ENCODE results near the gene MPST.
A peak's percentile ranks its signal among the peaks of the same experiment; 100 is the strongest.
"Not testable (repeated sequence)": the region's sequence is repeated elsewhere in the genome, so short reads cannot be mapped to it uniquely, and the experiment has no call there.

Gene MPST

DNA sequence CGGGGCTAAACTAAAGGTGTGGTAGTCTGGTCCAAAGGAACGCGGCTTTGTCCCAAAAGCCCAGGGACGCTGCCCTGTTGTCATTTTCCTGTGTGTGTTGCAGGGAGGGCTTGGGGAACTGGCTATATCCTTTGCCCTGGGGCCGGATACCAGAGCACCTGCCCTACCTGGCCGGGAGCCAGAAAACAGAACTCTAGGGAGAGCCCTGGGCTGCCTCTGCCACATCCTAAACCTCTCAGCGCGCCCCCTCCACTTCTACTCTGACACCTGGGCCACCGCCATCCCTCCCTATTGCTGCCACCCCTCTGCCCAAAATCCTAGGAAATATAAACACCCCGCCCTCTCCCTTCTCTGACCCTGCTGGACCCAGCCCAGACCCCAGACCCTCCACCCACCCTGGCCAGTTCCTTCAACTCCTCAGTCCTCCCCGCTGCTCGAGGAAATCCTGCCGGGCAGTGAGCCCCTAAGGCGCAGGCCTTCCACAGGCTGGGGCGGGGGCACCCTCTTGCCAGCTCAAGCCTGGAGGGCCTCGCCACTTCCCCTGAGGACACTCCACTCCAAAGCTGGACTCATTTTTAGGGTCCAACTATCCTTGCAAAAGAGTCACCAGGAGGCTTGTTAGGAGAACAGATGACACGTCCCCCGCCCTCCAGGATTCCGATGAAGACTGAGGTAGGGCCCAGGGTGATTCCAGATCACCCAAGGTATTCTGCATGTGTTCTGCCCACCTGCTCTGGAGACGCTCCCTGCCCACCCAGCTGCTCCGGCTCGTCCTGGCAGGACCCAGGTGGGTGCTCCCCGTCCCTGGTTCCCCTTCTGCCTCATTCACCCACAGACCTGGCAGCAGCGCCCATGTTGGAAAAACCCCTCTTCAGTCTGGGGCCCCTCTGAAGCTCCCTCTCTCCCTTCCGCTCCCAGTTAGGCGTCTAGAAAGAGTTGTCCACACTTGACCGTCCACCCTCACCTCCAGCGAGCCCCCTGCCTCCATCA lies 44.2 kb downstream of the MPST start:
- DNase-seq: no peak

DNA sequence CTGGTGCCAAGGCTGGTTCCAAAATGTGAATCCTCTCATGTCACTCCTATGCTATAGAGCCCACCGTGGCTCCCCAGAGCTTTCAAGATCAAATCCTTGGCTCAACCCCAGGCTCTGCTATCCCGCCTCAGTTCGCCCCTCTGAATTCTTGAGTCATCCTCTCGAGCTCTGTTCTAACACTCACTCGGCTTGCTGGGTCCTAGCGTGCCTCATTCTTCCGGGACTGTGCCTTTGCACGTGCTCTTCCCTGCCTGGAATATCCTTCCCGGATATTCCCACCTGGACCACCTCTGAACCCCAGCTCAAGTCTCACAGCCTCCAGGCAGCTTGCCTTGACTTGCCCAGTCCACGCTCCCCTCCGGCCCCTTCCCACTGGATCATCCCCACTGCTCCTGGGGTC lies 45.0 kb downstream of the MPST start:
- no peak for DNase-seq

DNA sequence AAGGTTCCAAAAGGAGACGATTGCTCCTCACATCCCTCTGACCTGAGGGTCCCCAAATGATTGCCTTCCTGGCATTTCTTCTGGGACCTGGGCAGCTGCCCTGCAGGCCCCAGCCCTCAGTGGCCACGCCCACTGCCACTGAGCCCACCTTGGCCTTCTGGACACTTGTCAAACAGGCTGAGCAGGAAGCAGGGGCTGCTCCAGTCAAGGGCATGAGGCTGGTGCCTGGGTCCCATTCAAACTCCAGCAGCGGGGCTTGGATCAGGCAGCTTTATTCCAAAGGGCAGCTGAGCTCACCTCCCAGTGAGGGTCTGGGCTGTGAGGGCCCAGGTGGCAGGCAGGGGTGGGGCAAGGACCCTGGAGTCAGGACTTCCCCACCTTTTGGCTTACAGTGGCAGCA lies 45.6 kb downstream of the MPST start:
- DNase-seq: no peak

DNA sequence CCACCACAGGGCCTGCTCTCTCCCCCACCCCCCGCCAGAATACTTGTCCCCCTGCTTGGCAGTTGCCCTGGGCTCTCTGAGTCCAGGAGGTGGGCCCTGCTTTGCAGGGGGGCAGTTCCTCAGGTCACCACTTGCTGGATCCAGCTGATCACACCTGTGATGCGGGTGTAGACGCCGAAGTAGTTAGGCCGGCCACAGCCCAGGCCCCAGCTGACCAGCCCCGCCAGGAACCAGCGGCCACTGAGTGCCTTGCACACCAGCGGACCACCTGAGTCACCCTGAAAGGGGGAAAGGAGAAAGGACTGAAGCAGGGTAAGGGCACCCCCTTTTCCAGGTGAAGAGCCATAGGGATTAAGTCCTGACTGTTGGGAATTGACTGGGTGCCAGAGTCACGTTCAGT lies 46.4 kb downstream of the MPST start:
- no peak for DNase-seq

DNA sequence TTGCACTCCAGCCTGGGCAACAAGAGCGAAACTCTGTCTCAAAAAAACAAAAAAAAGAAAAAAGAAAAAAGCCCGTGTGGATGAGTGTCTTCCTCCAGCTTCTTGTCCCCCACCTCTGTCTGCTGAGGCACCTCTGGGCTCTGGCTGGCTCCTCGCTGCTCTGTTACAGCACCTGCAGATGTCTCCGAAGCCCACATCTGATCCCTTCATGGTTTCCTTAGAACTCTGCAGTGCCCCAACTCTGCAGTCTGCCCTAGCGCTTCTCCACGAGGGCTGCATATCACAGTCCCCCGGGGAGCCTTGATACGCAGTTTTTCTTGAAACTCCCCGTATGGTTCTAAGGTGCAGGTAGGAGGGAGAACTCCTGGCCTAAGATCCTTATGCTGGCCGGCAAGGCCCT lies 47.9 kb downstream of the MPST start:
- no peak for DNase-seq

DNA sequence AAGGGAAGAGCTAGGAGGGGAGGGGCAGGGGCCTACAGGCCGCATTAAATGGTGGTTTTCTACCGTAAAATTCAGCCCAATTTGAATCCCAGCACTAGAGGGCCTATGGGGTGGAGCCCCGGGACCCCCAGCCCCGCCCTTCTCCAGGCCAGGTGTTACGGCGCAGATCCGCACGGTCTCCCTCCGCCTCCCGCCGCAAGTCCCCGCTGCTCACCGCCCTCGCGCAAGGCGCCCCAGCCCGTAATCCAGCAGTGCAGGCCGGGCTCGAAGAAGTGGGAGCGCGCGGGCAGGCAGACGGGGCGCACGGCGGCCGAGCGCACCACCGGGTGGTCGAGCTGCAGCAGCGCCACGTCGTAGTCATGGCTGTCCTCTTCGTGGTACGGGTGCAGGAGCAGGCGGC lies 49.3 kb downstream of the MPST start:
- DNase-seq: no peak

DNA sequence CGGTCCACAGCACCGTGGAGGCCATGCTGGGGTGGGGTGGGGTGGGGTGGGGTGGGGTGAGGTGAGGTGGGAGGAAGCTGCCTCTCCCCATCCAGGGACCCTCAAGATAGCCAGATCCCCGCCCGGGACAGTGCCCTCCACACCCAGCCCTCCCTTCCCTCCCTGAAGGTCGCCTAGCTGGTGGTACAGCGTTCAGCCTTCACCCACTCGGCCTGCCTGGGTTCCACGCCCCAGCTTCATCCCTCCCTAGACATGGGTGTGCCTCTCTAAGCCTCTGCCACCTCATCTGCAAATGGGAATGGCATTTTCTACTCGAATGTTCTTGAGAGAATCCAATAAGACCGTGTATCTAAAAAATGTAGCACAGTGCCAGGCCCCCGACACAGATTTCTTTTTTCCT lies 49.8 kb downstream of the MPST start:
- no peak for DNase-seq

DNA sequence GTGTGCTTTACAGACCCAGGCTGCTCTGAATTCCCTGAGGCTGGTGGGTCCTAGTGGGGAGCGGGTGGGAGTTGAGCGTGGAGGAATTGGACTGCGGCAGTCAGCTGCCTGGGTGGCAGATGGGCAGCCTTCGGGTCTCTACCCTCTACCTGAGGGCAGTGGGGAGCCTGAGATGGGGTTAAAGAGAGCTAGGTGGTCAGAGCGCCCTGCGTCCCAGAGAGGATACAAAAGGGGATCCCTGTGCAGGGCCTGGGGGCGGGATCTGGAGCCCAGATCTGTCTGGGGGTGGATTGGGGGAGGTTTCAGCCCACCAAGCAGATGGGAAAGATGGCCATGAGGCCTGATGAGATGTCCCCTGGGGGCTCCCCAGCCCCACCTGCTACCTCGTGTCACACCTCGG lies 50.2 kb downstream of the MPST start:
- DNase-seq: no peak

DNA sequence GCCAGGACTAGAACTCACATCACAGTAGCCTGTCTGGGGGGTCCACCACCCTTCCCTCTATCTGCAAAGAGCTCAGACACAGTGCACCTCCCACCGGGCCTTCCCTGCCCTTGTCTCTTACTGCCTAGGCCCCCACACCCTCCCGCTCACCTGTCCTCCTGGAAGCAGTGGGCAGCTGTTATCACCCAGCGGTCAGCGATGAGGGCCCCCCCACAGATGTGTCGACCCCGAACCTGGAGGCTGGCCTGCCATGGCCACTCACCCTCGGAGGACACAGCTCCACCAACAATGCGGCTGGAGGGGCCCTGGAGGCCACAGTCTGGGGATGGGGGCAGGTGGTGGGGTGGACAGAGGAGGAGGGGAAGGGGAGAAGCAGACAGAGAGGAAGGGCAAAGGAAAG lies 50.8 kb downstream of the MPST start:
- no peak for DNase-seq

DNA sequence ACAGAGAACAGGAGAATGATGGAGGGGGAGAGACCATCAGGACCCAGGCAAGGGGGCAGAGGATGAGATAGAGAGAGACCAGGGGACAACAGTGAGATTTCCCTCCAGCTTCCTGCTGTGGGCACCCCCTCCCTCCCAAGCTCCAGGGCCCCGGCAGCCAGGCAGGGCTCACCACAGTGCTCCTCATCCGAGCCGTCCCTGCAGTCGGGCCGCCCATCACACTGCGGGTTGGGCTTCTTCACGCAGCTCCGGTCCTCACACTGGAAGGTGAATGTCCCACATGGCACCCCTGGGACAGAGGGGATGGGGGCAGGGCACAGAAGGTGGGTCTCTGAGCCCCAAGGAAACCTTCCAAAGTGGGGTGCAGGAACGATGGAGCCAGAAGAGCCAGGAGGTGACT lies 51.2 kb downstream of the MPST start:
- no peak for DNase-seq

DNA sequence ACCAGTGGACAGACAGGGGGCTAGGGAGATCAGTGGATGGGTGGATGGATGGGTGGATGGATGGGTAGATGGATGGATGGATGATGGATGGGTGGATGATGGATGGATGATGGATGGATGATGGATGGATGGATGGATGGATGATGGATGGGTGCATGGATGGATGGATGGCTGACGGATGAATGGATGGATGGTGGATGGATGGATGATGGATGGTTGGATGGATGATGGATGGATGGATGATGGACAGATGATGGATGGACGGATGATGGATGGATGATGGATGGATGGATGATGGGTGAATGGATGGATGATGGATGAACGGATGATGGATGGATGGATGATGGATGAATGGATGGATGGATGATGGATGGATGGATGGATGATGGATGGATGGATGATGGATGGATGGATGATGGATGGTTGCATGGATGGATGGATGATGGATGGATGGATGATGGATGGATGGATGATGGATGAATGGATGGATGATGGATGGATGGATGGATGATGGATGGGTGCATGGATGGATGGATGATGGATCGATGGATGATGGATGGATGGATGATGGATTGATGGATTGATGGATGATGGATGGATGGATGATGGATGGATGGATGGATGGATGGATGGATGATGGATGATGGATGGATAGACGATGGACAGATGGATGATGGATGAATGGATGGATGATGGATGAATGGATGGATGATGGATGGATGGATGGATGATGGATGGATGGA lies 52.5 kb downstream of the MPST start:
- not testable (repeated sequence) for DNase-seq

DNA sequence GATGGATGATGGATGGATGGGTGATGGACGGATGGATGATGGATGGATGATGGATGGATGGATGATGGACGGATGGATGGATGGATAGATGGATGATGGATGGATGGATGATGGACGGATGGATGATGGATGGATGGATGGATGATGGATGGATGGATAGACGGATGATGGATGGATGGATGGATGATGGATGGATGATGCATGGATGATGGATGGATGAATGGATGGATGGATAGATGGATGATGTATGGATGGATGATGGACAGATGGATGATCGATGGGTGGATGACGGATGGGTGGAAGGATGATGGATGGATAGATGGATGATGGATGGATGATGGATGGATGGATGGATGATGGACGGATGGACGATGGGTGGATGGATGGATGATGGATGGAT lies 53.1 kb downstream of the MPST start:
- no peak for DNase-seq

DNA sequence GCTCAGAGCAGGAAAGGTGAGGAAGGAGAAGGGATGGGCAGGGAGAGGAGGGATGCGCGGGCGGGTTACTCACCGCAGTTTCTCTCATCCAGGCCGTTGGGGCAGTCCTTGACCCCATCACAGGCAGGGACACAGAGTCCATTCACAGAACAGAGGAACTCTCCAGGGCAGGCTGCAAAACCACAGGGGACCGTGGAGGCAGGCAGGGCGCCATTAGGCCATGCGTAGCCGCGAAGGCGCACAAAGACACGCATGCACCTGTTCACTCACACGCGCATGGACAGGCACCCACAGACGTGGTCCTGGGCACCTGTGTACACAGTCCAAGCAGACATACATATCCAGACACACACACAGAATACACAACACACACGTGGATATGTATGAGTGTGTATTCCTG lies 55.0 kb downstream of the MPST start:
- DNase-seq: no peak

DNA sequence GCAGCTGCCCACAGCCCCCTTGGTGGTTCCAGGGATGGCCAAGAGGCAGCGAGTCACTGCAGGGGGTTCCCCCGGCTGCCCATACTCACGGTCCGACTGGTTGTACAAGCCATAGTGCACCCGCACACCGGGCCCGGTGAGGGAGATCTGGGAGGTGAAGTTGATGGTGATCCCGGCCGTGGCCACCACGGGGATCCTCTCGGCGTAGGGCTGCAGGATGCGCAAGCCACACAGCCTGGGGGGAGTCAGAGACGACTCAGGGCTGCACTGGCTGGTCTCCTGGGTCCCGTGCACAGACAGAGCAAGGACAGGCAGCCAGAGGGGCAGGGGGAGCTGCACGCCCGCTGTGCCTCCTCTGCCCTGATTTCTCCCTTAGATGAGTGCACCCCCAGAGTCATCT lies 55.5 kb downstream of the MPST start:
- DNase-seq: no peak

DNA sequence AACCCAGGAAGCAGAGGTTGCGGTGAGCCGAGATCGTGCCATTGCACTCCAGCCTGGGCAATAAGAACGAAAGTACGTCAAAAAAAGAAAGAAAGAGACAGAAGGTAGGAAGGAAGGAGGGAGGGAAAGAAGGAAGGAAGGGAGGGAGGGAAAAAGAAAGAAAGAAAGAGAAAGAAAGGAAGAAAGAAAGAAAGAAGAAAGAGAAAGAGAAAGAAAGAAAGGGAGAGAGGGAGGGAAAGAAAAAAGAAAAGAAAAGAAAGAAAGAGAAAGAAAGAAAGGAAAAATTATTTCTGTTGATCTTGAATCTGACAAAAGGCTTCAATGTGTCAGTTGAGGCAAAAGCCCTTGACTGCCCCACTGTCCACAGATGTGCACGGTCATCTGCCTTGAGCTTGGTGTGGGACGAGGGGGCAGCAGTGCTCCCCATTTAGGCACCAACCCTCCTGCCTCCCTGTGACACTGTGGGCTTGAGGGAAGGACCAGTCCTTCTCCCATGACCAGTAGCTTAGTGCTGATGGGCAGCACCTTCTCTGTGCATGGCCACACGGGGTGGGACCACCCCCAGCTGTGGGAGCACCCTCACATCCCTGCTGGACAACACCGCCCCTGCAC lies 56.4 kb downstream of the MPST start:
- DNase-seq: no peak

DNA sequence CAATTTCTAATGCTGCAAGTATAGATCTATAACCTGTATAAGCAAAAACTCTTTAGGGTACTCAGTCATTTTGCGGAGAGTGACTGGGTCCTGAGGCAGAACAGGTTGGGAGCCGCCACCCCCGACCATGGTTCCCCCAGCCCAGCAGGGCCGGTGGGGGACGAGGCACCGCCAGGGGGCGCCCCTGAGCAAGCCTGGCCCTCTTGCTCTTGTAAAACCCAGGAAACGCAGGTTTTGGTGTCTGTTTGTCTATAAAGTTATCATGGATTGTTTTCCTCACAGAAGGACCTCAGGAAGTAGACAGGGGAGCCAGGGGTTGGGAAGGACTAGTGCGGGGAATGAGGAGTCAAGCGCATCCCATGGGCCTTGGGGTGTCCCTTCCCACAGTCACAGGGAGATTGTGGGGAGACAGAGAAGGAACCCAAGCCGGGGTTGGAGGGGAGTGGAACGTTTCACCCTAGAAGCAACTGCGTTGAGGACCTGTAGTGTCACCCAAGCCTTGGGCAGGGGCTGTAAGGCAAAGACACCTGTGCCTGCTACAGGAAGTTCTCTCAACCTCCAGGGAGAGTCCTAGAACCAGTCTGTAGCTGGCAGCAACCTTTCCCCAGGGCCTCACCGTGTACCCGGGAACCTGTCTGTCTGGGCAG lies 58.4 kb downstream of the MPST start:
- DNase-seq: peak; percentile 90

DNA sequence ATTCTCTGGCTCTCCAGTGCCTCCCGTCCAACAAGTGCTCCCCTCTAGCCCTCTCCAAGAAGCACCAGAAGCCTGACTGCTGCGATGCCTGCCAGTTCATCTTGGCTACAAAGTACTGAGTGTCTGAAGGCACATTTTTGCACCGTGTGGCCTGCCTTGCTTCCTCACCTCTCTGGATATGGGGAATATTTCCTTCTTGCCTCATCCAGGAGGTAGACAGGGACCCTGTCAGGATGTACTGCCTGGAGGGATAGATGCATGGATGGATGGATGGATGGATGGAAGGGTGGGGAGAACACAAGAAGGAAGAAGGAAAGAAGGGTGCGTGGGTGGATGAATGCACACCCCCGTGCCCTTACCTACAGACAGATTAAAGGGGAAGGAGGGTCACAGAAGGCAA lies 59.6 kb downstream of the MPST start:
- DNase-seq: no peak

Data from stimulated activated CD4-positive, alpha-beta T cell treated with anti-CD3 and anti-CD28 coated beads, Interleukin-4, amount 100 ng/mL, for 1 hour (primary cell).